Psoas muscle (tissue), 8 donors: ENCODE data around the gene PEX10. TPM values are rescaled to one million over a fixed set of nuclear protein-coding genes. Genes with fewer than 3 reads are reported as not detected.

ENCODE experiments used
- ATAC-seq, 4 donors: fragments of 200-7000 bp; cut with Tn5 transposase; one replicate each; pipeline ENCODE4 v1.9.1; 2020; ENCODE audit warnings: moderate library complexity in 3 of 4, mild to moderate bottlenecking in 2 of 4
- DNase-seq, 2 donors: peaks; one replicate each; pipeline ENCODE4 v3.0.0-alpha.2; 2020
- H3K27ac ChIP-seq: fragments of 200-600 bp; one replicate; pipeline ENCODE4 v1.8.0; 2022
- H3K27me3 ChIP-seq, 3 donors: fragments of 200-600 bp in 1 of 3; one replicate each; pipeline versions ENCODE4 v1.6.1 to v1.8.0; 2013 to 2022; ENCODE audit warnings: low read length in 2 of 3, mild to moderate bottlenecking in 2 of 3, moderate library complexity in 1 of 3; ENCODE audit not compliant: insufficient read depth in 3 of 3
- H3K36me3 ChIP-seq, 2 donors: fragments of 200-600 bp in 1 of 2; one replicate each; pipeline versions ENCODE4 v1.6.1 to v1.8.0; 2013 to 2022; ENCODE audit warnings: low read depth in 1 of 2, mild to moderate bottlenecking in 1 of 2, moderate library complexity in 1 of 2; ENCODE audit not compliant: insufficient read depth in 1 of 2
- H3K4me1 ChIP-seq: fragments of 200-600 bp; one replicate; pipeline ENCODE4 v1.8.0; 2022
- H3K4me3 ChIP-seq: fragments of 200-600 bp; one replicate; pipeline ENCODE4 v1.8.0; 2022; ENCODE audit warnings: mild to moderate bottlenecking
- H3K9me3 ChIP-seq: fragments of 200-600 bp; one replicate; pipeline ENCODE4 v1.8.0; 2022
- WGBS, 3 donors: extraction: QIAGEN DNeasy Blood & Tissue Kit; methylation state at CpG; one replicate each; pipeline versions ENCODE4 v1.1.6 to v1.1.7; 2013; 5-methylcytosine and 5-hydroxymethylcytosine counted together
- intact Hi-C, 2 donors: fragments of 100-400 bp; cut with DNase I; formaldehyde crosslinking; loops; one replicate each; pipeline versions ENCODE4 v1.11.0 to v1.14.2; 2022
- polyA plus RNA-seq, 3 donors: library from polyadenylated mRNA; stranded (reverse); fragments of 200-250 nt; gene quantifications; one replicate each; pipeline ENCODE4 v1.2.3, GENCODE V29; 2013
- total RNA-seq, 4 donors: library from RNA; stranded (reverse); fragmentation: NEBNext Ultra II Directional in 2 of 4; extraction: Animal tissue kit (Norgen Biotek cat#: 25700) in 2 of 4; gene quantifications; one replicate each; pipeline versions ENCODE4 v1.2.1 to v1.2.4, GENCODE V29; 2021 to 2023
- TF ChIP-seq, protein P1 (sequence below): fragments of 200-600 bp; IDR thresholded peaks from one replicate; pipeline ENCODE4 v1.8.0; 2022; ENCODE audit warnings: antibody characterized with exemption
- donor health status: healthy with polysubstance abuse.
- donor health status: DM: no; HTN: no; CAD: no; lungs with moderate emphysema.
- donor health status: Bipolar disorder and iron deficiency.
- donor health status: healthy.
- donor health status: DM: yes; HTN: yes; CAD: no.
- donor health status: DM: no; HTN: no; CAD: no.
- donor health status: DM: no; HTN: no; CAD: no.
- donor health status: DM: yes; HTN: yes; CAD: no.

The PEX10 gene
- total and polyA plus RNA-seq, 7 donors = 12.6 to 19.7 (median 16.2) TPM

DNA sequence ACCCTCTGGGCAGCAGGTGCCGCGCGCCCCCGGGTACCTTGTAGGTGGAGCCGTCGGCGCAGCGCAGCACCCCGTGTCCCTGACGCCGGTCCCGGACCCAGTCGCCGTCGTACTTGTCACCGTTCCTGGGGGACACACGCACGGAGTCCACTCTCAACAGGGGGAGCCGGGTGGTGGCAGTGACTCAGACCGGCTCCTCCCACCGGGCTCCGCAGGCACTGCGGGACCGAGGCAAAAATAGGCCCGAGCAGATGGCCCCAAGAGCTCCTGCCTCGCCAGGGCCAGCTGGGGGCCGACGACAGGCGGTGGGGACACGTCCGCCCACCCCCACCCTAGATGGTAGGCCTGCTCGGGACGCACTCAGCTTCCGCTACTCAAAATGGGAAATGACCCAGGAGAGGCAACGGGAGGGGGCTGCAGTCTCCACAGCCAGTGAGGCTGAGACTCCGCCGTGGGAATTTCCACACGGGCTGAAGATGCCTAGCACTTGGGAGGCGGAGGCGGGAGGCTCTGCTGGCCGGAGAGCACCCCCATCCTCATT is 27.4 kb downstream of the PEX10 start:
- peak in 1 of 2 donors; percentile 53 for DNase-seq
- WGBS, 3 donors = 56 to 66% (median 59%) methylated on average over 29 to 41 of the region's 41 CpGs

DNA sequence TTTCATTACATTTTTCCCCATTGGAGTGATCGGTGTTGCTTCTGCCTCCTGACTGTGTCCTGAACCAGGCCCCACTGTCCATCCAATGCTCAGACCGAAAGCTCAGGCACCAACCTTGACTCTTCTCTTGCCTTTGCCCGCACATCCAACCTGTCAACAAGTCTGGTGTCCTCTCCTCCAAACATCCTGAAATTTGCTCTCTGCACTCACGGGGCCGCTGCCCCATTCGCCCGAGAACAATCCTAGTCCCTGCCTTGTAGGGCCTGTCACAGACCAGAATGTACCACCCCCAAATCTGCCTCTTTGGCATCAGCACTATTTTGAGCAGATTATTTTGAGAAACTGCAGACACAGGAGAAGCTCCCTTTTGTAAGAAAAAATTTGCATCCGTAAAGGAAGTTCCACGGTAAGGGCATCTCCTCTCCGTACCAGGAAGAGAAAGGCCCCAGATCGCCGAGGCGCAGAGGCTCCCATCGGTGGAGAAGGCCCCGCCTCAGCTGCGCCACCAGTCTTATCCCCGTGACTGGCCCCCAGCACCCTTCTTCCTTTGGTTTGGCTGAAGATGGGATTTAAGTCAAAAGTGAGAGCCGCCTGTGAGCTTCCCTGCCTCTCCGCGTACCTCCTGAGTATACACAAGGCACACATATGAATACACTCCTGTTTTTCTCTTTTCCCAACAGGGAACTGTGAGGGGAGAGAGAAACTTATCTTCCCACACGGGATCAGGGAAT is 28.1 kb downstream of the PEX10 start:
- Histone ChIP-seq H3K27ac (no peak overlapping the region), H3K4me1 (no peaks in the 10 kb centered on the region), H3K9me3 (no peaks in the 10 kb centered on the region), H3K36me3 (peaks cover 0 to 7% of the 10 kb centered on the region in 2 donors), H3K27me3 (no peaks in the 10 kb centered on the region), H3K4me3 (no peak overlapping the region)
- TF ChIP-seq, protein P1, sequence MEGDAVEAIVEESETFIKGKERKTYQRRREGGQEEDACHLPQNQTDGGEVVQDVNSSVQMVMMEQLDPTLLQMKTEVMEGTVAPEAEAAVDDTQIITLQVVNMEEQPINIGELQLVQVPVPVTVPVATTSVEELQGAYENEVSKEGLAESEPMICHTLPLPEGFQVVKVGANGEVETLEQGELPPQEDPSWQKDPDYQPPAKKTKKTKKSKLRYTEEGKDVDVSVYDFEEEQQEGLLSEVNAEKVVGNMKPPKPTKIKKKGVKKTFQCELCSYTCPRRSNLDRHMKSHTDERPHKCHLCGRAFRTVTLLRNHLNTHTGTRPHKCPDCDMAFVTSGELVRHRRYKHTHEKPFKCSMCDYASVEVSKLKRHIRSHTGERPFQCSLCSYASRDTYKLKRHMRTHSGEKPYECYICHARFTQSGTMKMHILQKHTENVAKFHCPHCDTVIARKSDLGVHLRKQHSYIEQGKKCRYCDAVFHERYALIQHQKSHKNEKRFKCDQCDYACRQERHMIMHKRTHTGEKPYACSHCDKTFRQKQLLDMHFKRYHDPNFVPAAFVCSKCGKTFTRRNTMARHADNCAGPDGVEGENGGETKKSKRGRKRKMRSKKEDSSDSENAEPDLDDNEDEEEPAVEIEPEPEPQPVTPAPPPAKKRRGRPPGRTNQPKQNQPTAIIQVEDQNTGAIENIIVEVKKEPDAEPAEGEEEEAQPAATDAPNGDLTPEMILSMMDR = no peak
- intact Hi-C loops = no loop called here
- no peak for ATAC-seq
- 87 to 92% (median 92%) methylated on average over 21 of the region's 21 CpGs for whole genome bisulfite sequencing, 3 donors
- DNase-seq = peak in 1 of 2 donors; percentile 28

More for the DNA sequence above, 27.4 kb downstream of the PEX10 start:
- Histone ChIP-seq H3K4me3 (no peak overlapping the region), H3K27me3 (no peaks in the 10 kb centered on the region), H3K4me1 (no peaks in the 10 kb centered on the region), H3K36me3 (peaks cover 0 to 7% of the 10 kb centered on the region in 2 donors), H3K27ac (no peak overlapping the region), H3K9me3 (no peaks in the 10 kb centered on the region)
- TF ChIP-seq, protein P1 = no peak
- ATAC-seq = no peak
- intact Hi-C loops = no loop called here

DNA sequence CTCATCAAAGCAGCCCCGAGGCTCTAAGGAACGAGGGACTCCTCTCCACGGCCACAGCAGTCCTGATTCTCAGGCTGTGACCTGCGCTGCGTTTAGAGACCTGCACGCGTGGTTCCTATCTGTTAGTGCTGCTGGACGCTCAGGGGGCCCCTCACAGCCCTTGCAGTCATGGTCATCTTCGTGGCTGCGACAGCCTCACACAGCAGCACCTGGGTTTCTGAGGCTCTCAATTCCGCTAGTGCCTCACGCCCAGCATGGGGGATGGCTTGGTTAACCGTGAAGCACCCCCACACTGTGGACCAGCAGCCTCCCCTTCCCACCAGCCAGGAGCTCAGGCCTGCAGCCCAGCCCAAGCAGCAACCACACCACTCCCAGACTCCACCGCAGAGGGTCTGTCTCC is 28.8 kb downstream of the PEX10 start:
- Histone ChIP-seq H3K27ac (no peak overlapping the region), H3K27me3 (no peaks in the 10 kb centered on the region), H3K9me3 (no peaks in the 10 kb centered on the region), H3K36me3 (peaks cover 0 to 7% of the 10 kb centered on the region in 2 donors), H3K4me1 (no peaks in the 10 kb centered on the region), H3K4me3 (no peak overlapping the region)
- TF ChIP-seq, protein P1 = no peak
- WGBS, 3 donors = 87 to 94% (median 89%) methylated on average over 14 of the region's 14 CpGs
- DNase-seq (peak in 1 of 2 donors; percentile 22), ATAC-seq (no peak)
- intact Hi-C loops = no loop called here

DNA sequence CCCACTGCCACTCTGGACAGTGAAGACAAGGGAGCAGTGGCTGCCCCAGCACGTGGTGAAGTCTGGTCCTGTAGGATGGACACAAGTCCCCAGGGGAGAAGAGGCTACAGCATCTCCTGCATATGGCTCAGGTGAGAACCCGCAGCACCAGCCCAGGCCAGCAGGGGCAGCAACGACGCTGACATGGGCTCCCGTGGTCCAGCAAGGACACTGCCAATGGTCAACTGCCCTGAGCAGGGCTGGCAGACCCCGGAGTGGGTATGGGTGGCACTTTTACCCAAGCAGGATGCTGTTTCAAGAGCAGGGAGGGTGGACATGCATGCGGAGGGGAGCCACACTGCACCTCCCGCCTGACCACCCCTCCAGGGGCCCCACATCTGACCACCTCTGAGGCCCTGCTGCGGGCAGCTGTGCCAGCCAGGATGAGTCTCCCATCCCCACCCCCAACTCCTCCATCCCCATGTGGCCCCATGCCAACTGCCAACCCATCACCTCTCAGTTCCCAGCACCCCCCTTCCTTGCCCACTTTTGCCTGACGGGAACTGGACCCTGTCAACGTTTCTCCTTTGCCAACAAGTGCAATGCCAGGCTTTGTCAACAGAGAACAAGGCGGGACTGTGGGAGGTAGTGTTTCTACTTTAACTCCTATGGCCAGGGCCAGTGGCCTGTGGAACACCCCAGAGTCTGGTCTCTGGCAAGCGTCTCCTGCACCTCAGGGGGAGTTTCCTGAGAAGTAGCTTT is 29.6 kb downstream of the PEX10 start:
- ATAC-seq (peak in 3 of 4 donors; percentile 19 to 67 (median 31)), DNase-seq (peak in 1 of 2 donors; percentile 65)
- Histone ChIP-seq H3K4me3 (no peak overlapping the region), H3K27ac (no peak overlapping the region), H3K36me3 (peaks cover 0 to 7% of the 10 kb centered on the region in 2 donors), H3K27me3 (no peaks in the 10 kb centered on the region), H3K9me3 (no peaks in the 10 kb centered on the region), H3K4me1 (no peaks in the 10 kb centered on the region)
- TF ChIP-seq, protein P1 = peak; percentile 37
- WGBS, 3 donors = 56 to 62% (median 58%) methylated on average over 12 to 13 of the region's 13 CpGs
- intact Hi-C loops = no loop called here
